ENCODE data around the gene TENT4A.

TENT4A gene

DNA sequence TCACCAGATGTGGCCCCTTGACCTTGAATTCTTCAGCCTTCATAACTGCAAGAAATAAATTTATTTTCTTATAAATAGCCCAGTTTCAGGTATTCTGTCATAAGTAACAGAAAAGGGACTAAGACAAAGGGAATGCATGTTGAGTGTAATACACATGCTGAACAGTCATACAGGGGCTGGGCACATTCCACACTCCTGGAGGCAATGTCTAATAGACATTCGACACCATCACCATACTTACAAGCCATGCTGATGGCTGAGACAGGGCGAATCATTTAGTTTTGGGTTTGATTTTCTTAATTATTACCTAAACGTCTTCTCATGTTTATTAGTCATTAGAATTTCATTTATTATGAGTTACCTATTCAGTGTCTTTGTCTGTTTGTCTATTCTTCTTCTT, 68.5 kb downstream of the TENT4A start:
- TF ChIP-seq CTCF (IDR thresholded peaks at IDR 0.05; ENCODE audit: control insufficient read depth, insufficient read depth, low read depth, low read length, missing control alignments) = no peak
- H3K4me3 ChIP-seq (ENCODE audit: control insufficient read depth, low read depth, low read length) = no peak overlapping the region
- no peak for DNase-seq (ENCODE audit: low read depth)

DNA sequence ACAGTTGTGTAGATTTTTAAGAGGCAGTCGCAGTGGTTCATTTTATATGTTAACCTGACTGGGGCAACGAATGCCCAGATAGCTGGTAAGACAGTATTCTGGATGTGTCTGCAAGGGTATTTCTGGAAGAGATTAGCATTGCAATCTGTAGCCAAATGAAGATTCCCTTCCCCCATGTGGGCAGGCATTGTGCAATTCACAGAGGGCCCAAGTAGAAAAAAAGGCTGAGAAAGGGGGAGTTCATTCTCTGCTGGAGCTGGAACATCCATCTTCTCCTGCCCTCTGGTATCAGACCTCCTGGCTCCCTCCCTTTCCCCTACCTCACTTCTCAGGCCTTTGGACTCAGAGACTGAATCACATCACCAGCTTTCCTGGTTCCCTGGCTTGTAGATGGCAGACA, 70.6 kb downstream of the TENT4A start:
- no peak overlapping the region for H3K4me3 ChIP-seq (ENCODE audit: control insufficient read depth, low read depth, low read length)
- DNase-seq (ENCODE audit: low read depth) = no peak
- TF ChIP-seq CTCF (IDR thresholded peaks at IDR 0.05; ENCODE audit: control insufficient read depth, insufficient read depth, low read depth, low read length, missing control alignments) = no peak

DNA sequence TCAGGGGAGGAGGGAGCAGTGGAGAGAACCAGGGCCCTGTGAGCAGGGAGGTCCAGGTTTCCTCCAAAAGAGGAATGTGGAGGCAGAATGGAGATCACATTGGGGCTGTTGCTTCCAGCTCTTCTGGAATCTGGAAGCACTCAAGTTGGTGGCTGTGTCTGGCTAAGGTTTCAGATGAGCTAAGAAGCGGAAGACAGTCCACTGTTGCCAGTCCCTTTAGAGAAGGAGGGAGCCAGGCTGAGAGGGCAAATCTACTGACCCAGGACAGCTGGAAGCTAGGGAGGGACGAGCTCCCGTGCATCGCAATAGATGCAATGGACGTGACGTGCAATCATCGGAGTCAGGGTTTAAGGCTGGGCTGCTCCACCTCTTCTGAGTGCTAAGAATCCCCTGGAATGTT, 71.2 kb downstream of the TENT4A start:
- DNase-seq (ENCODE audit: low read depth) = no peak
- no peak for TF ChIP-seq CTCF (IDR thresholded peaks at IDR 0.05; ENCODE audit: control insufficient read depth, insufficient read depth, low read depth, low read length, missing control alignments)
- H3K4me3 ChIP-seq (ENCODE audit: control insufficient read depth, low read depth, low read length) = no peak overlapping the region

DNA sequence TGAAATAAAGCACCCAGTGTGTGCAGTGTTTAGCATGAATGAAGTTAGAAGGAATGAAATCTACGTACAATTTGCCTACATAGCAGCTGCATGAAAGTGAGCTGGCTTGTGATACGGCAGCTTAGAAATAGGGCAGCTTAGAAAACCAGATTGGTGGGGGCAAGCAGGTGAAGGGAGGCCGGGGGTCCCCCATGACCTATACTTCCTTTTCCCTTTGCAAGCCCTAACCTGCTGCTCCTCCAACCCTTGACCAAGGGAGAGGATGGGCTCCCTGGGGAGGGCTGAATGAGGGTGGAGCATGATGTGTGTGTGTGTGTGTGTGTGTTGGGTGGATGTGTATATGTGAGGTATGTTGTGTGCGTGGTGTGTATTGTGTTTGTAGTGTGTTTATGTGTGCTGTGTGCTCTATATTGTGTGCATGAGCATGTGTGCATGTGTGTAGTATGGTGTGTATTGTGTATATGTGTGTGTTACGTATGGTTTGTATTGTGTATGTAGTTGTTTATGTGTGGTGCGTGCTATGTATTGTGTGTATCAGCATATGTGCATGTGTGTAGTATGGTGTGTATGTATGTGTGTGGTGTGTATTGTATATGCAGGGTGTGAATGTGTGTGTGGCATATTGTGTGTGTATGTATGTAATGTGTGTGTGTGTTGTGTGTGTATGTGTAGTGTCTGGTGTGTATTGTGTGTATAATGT, 72.1 kb downstream of the TENT4A start:
- no peak for DNase-seq (ENCODE audit: low read depth)
- TF ChIP-seq CTCF (IDR thresholded peaks at IDR 0.05; ENCODE audit: control insufficient read depth, insufficient read depth, low read depth, low read length, missing control alignments) = no peak
- H3K4me3 ChIP-seq (ENCODE audit: control insufficient read depth, low read depth, low read length) = no peak overlapping the region

DNA sequence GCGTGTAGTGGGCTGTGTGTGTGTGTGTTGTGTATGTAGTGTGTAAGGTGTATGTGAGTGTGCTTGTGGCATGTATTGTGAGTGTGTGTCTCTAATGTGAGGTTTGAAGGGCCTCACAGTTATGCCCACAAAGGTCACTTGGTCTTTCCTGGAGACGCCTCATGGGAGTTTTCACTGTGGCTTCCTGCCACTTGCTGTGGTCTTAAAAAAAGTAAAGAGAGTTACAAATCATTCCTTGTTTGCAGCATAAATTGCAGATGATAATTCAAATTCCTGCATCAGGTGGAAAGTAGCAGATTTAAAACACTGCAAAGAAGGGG, 72.6 kb downstream of the TENT4A start:
- no peak overlapping the region for H3K4me3 ChIP-seq (ENCODE audit: control insufficient read depth, low read depth, low read length)
- DNase-seq (ENCODE audit: low read depth) = no peak
- TF ChIP-seq CTCF (IDR thresholded peaks at IDR 0.05; ENCODE audit: control insufficient read depth, insufficient read depth, low read depth, low read length, missing control alignments) = no peak

GRCh38 chr5:6786786-6787495, 73.7 kb downstream of the TENT4A start:
- H3K4me3 ChIP-seq (ENCODE audit: control insufficient read depth, low read depth, low read length) = no peak overlapping the region
- no peak for DNase-seq (ENCODE audit: low read depth)
- no peak for TF ChIP-seq CTCF (IDR thresholded peaks at IDR 0.05; ENCODE audit: control insufficient read depth, insufficient read depth, low read depth, low read length, missing control alignments)
